Measurements from ENCODE around the gene CFHR5.
"Not testable (repeated sequence)": the region's sequence is repeated elsewhere in the genome, so short reads cannot be mapped to it uniquely, and the experiment has no call there.

CFHR5 gene

GRCh38 chr1:196977278-196977677 lies at the start of gene CFHR5:
Gene CFHR5, plus strand, starts transcription at chr1:196977556. Its CDS starts 109 bp downstream, at chr1:196977665.
- DNase-seq (ENCODE audit: low read depth, low spot score): no peak

- not testable (repeated sequence) for DNase-seq (ENCODE audit: low read depth, low spot score)
Observed at GRCh38 chr1:196932853-196933252, 44.5 kb upstream of the CFHR5 start.

- DNase-seq (ENCODE audit: low read depth, low spot score): no peak
Observed at GRCh38 chr1:196933531-196934189, 43.7 kb upstream of the CFHR5 start.

- not testable (repeated sequence) for DNase-seq (ENCODE audit: low read depth, low spot score)
Observed at GRCh38 chr1:196941474-196941873, 35.9 kb upstream of the CFHR5 start.

- DNase-seq (ENCODE audit: low read depth, low spot score): not testable (repeated sequence)
Observed at GRCh38 chr1:196943568-196943967, 33.8 kb upstream of the CFHR5 start, which contains the start of gene CFHR2. Gene CFHR2, plus strand, starts transcription at chr1:196943738. Its CDS starts 143 bp downstream, at chr1:196943881.

GRCh38 chr1:196951711-196952394 lies 25.5 kb upstream of the CFHR5 start:
- no peak for DNase-seq (ENCODE audit: low read depth, low spot score)

- no peak for DNase-seq (ENCODE audit: low read depth, low spot score)
Observed at GRCh38 chr1:196954778-196955177, 22.6 kb upstream of the CFHR5 start.

- DNase-seq (ENCODE audit: low read depth, low spot score): no peak
Observed at GRCh38 chr1:196955926-196956325, 21.4 kb upstream of the CFHR5 start.

- no peak for DNase-seq (ENCODE audit: low read depth, low spot score)
Observed at GRCh38 chr1:196960854-196961253, 16.5 kb upstream of the CFHR5 start.

GRCh38 chr1:196970182-196970581 lies 7.2 kb upstream of the CFHR5 start:
- DNase-seq (ENCODE audit: low read depth, low spot score): no peak

GRCh38 chr1:196976278-196976677 lies 1.1 kb upstream of the CFHR5 start:
- no peak for DNase-seq (ENCODE audit: low read depth, low spot score)

GRCh38 chr1:196980859-196981258 lies 3.5 kb downstream of the CFHR5 start:
- DNase-seq (ENCODE audit: low read depth, low spot score): no peak

- DNase-seq (ENCODE audit: low read depth, low spot score): not testable (repeated sequence)
Observed at GRCh38 chr1:196982247-196982646, 4.9 kb downstream of the CFHR5 start.

GRCh38 chr1:196991919-196992651 lies 14.7 kb downstream of the CFHR5 start:
- DNase-seq (ENCODE audit: low read depth, low spot score): peak; percentile 69

- DNase-seq (ENCODE audit: low read depth, low spot score): no peak
Observed at GRCh38 chr1:196993916-196994315, 16.6 kb downstream of the CFHR5 start.

GRCh38 chr1:196997423-196997822 lies 20.1 kb downstream of the CFHR5 start:
- DNase-seq (ENCODE audit: low read depth, low spot score): no peak

- no peak for DNase-seq (ENCODE audit: low read depth, low spot score)
Observed at GRCh38 chr1:197001828-197002227, 24.5 kb downstream of the CFHR5 start.

GRCh38 chr1:197003132-197003531 lies 25.8 kb downstream of the CFHR5 start:
- DNase-seq (ENCODE audit: low read depth, low spot score): no peak

- DNase-seq (ENCODE audit: low read depth, low spot score): no peak
Observed at GRCh38 chr1:197008861-197009260, 31.5 kb downstream of the CFHR5 start.

- DNase-seq (ENCODE audit: low read depth, low spot score): no peak
Observed at GRCh38 chr1:197011614-197012013, 34.3 kb downstream of the CFHR5 start.

GRCh38 chr1:197013234-197013633 lies 35.9 kb downstream of the CFHR5 start:
- no peak for DNase-seq (ENCODE audit: low read depth, low spot score)

GRCh38 chr1:197016751-197017150 lies 39.4 kb downstream of the CFHR5 start:
- no peak for DNase-seq (ENCODE audit: low read depth, low spot score)

Data from iPS DF 19.7 (cell line).